Skeletal muscle tissue (tissue), 4 donors: Measurements from ENCODE around the gene ALG8. TPM values are rescaled to one million over a fixed set of nuclear protein-coding genes. Genes with fewer than 3 reads are reported as not detected.

ENCODE experiments used
- H3K27ac ChIP-seq: one replicate; pipeline ENCODE4 v1.7.0; 2013; ENCODE audit warnings: mild to moderate bottlenecking, low read depth, low read length, inconsistent platforms
- H3K27me3 ChIP-seq, 3 donors: one replicate each; pipeline ENCODE4 v1.7.0; 2013; ENCODE audit warnings: low read length in 3 of 3; ENCODE audit not compliant: control insufficient read depth in 3 of 3, insufficient read depth in 3 of 3
- H3K36me3 ChIP-seq, 3 donors: one replicate each; pipeline ENCODE4 v1.7.0; 2013; ENCODE audit warnings: low read length in 3 of 3; ENCODE audit not compliant: control insufficient read depth in 3 of 3, insufficient read depth in 3 of 3
- H3K4me1 ChIP-seq, 3 donors: one replicate each; pipeline ENCODE4 v1.7.0; 2013; ENCODE audit warnings: low read length in 3 of 3, mild to moderate bottlenecking in 3 of 3; ENCODE audit not compliant: control insufficient read depth in 3 of 3, insufficient read depth in 3 of 3
- H3K4me3 ChIP-seq, 3 donors: one replicate each; pipeline ENCODE4 v1.7.0; 2013; ENCODE audit warnings: low read length in 3 of 3
- H3K9ac ChIP-seq, 3 donors: one replicate each; pipeline ENCODE4 v1.7.0; 2013; ENCODE audit warnings: low read length in 3 of 3, mild to moderate bottlenecking in 3 of 3, moderate library complexity in 2 of 3, low read depth in 1 of 3
- H3K9me3 ChIP-seq, 3 donors: one replicate each; pipeline ENCODE4 v1.7.0; 2013; ENCODE audit warnings: low read length in 3 of 3; ENCODE audit not compliant: control insufficient read depth in 3 of 3
- total RNA-seq: library from RNA; depleted of rRNA; stranded (reverse); fragments of >200 nt; gene quantifications from one replicate; pipeline ENCODE4 v1.2.3, GENCODE V29; 2014
- donor health status: Osteomylitis.

Gene ALG8
- total RNA-seq, 1 donor from 2014 or later, result 57.4 TPM

GRCh38 chr11:78140392-78141077, 1.1 kb upstream of the ALG8 start:
- H3K4me1 ChIP-seq, result peaks cover 12 to 14% (median 12%) of the 10 kb centered on the region in 3 donors
- peaks cover 0 to 8% (median 3%) of the 10 kb centered on the region in 3 donors for H3K36me3 ChIP-seq
- no peak overlapping the region for H3K9ac ChIP-seq
- peak overlapping the region in 1 of 3 donors; percentile 51 for H3K4me3 ChIP-seq
- H3K9me3 ChIP-seq, result no peaks in the 10 kb centered on the region
- H3K27me3 ChIP-seq, result no peaks in the 10 kb centered on the region
- H3K27ac ChIP-seq, result no peak overlapping the region

GRCh38 chr11:78138694-78139421, 568 bp downstream of the ALG8 start:
- H3K9ac ChIP-seq, result peak overlapping the region; percentile 81 to 91 (median 90)
- H3K4me1 ChIP-seq, result peaks cover 12 to 14% (median 12%) of the 10 kb centered on the region in 3 donors
- no peaks in the 10 kb centered on the region for H3K9me3 ChIP-seq
- H3K36me3 ChIP-seq, result peaks cover 0 to 6% (median 3%) of the 10 kb centered on the region in 3 donors
- H3K27me3 ChIP-seq, result no peaks in the 10 kb centered on the region
- H3K27ac ChIP-seq, result peak overlapping the region; percentile 69
- H3K4me3 ChIP-seq, result peak overlapping the region; percentile 94 to 98 (median 98)

DNA sequence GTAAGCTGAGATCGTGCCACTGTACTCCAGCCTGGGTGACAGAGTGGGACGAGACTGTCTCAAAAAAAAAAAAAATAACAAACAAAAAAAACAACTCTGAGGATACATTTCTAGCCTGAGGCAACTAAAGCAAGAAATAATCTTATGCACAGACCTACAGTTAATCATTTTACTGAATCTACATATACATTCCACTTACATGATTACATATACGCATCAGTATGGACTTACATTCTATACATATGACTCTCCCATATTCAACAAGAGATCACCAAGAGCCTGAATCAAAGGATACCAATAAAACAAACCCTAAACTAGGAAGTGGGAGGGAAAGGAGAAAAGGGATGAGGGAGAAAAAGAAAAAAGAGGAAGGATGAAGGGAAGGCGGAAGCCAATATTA, 1.1 kb downstream of the ALG8 start:
- Histone ChIP-seq H3K27ac (no peak overlapping the region), H3K36me3 (peaks cover 0 to 3% (median 3%) of the 10 kb centered on the region in 3 donors), H3K4me1 (peaks cover 12 to 14% (median 12%) of the 10 kb centered on the region in 3 donors), H3K9ac (no peak overlapping the region), H3K27me3 (no peaks in the 10 kb centered on the region), H3K9me3 (no peaks in the 10 kb centered on the region), H3K4me3 (peak overlapping the region in 2 of 3 donors; percentile 94 to 98)

DNA sequence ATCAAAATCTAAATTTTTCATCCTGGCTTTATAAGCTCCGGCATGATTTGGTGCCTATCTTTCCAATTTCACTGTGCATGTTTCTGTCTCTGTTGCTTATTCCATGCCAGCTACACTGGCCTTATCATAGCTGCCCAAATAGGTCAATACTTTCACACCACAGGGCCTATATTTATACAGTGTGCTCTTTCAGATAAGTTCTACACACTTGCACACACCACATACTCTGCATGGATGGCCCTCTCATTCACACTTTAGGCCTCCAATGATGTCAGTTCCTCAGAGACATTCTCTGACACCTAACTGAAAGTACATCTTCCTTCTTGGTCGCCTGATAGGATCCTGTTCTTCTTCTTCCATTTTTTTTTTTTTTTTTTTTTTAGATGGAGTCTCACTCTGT, 7.0 kb downstream of the ALG8 start:
- H3K27ac ChIP-seq, result no peak overlapping the region

GRCh38 chr11:78131956-78132355, 7.5 kb downstream of the ALG8 start:
- no peak overlapping the region for H3K27ac ChIP-seq
- no peaks in the 10 kb centered on the region for H3K9me3 ChIP-seq

More for the DNA sequence above, 7.0 kb downstream of the ALG8 start:
- Histone ChIP-seq H3K4me3 (no peak overlapping the region), H3K27me3 (no peaks in the 10 kb centered on the region), H3K4me1 (no peaks in the 10 kb centered on the region), H3K9ac (no peak overlapping the region), H3K9me3 (no peaks in the 10 kb centered on the region), H3K36me3 (peaks cover 0 to 2% (median 0%) of the 10 kb centered on the region in 3 donors)

DNA sequence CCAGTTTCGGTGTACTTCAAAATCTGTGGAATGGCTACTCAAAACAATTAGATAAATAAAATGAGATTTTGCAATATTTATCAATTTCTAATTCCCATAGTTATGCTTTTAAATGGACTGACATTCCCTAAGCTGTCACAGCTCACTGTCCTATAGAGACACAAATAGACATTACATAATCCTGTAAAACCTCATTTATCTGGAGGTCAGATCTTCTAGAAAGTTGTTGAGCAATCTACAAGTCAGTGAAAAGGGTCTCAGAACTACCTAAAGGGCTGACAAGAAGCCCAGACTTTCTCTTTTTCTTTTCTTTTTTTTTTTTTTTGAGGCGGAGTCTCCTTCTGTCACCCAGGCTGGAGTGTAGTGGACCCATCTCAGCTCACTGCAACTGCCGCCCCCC, 12.0 kb downstream of the ALG8 start:
- Histone ChIP-seq H3K9ac (no peak overlapping the region), H3K4me3 (no peak overlapping the region), H3K9me3 (no peaks in the 10 kb centered on the region), H3K4me1 (no peaks in the 10 kb centered on the region), H3K27ac (no peak overlapping the region), H3K27me3 (no peaks in the 10 kb centered on the region), H3K36me3 (peaks cover 4 to 7% (median 4%) of the 10 kb centered on the region in 3 donors)

More at GRCh38 chr11:78131956-78132355, 7.5 kb downstream of the ALG8 start:
- Histone ChIP-seq H3K9ac (no peak overlapping the region), H3K4me1 (no peaks in the 10 kb centered on the region), H3K27me3 (no peaks in the 10 kb centered on the region), H3K4me3 (no peak overlapping the region), H3K36me3 (peaks cover 0 to under 1% (median 0%) of the 10 kb centered on the region in 3 donors)

- Histone ChIP-seq H3K9ac (no peak overlapping the region), H3K9me3 (no peaks in the 10 kb centered on the region), H3K27me3 (no peaks in the 10 kb centered on the region), H3K36me3 (peaks cover 4 to 35% (median 24%) of the 10 kb centered on the region in 3 donors), H3K27ac (no peak overlapping the region), H3K4me3 (no peak overlapping the region), H3K4me1 (no peaks in the 10 kb centered on the region)
Observed at GRCh38 chr11:78112582-78113275, 26.7 kb downstream of the ALG8 start.

DNA sequence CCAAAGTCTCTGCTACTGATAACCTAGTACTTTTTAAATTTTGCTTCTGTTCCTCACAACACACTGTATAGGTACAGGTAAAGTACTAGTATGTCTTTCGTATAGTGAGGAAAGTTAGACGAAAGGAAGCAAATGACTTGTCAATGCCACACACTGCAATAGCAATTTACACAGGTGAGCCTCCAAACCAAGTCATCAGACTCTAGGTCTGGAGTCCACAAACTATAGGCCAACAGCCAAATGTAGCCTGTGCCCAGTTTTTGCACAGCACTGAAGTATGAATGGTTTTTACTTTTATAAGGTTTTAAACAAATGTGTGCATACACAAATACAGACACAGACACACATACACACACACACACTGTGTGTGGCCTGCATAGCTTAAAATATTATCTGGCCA, 28.1 kb downstream of the ALG8 start:
- Histone ChIP-seq H3K9ac (no peak overlapping the region), H3K27me3 (no peaks in the 10 kb centered on the region), H3K4me3 (no peak overlapping the region), H3K9me3 (no peaks in the 10 kb centered on the region), H3K27ac (no peak overlapping the region), H3K36me3 (peaks cover 4 to 39% (median 28%) of the 10 kb centered on the region in 3 donors), H3K4me1 (no peaks in the 10 kb centered on the region)

DNA sequence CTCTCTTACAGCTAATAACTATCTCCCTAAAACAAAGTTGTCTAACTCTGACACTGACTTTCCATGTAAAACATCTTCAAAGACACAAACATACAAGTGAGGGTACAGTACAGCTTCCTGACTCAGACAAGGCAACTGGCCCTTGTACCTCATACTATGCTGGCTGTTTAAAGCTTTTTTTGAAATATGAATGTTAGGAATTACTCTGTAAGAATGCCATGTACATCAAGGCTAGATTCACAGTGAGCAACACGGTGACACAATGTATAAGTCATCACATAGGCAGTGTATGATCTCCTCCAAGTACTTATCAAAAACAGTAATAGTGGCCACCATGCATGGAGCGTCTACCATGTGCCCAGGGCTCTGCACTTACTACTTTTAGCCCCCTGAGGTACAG, 28.6 kb downstream of the ALG8 start:
- Histone ChIP-seq H3K9ac (no peak overlapping the region), H3K27ac (no peak overlapping the region), H3K4me1 (no peaks in the 10 kb centered on the region), H3K36me3 (peaks cover 4 to 39% (median 28%) of the 10 kb centered on the region in 3 donors), H3K27me3 (no peaks in the 10 kb centered on the region), H3K9me3 (no peaks in the 10 kb centered on the region), H3K4me3 (no peak overlapping the region)
